Panc1 (cell line): Measurements from ENCODE around the gene ICE2.

Experiments used
- CTCF ChIP-seq: fragments of 450-650 bp; IDR thresholded peaks from 2 replicates; pipeline ENCODE4 v1.5.1; 2017; ENCODE audit warnings: mild to moderate bottlenecking
- POLR2AphosphoS5 ChIP-seq: IDR thresholded peaks from 2 replicates; pipeline ENCODE4 v1.6.1; 2012; ENCODE audit warnings: mild to moderate bottlenecking, low read depth, low read length, moderate library complexity
- REST ChIP-seq, 2 experiments: IDR thresholded peaks; 2 replicates each; pipeline ENCODE4 v1.6.1; 2011 to 2012; ENCODE audit warnings: low read depth in 2 of 2, control low read depth in 1 of 2, low read length in 1 of 2, mild to moderate bottlenecking in 1 of 2, moderate library complexity in 1 of 2; ENCODE audit not compliant: insufficient read depth in 1 of 2
- SIN3A ChIP-seq: IDR thresholded peaks from 2 replicates; pipeline ENCODE4 v1.6.1; 2012; ENCODE audit warnings: low read depth, mild to moderate bottlenecking, low read length, moderate library complexity, borderline replicate concordance; ENCODE audit not compliant: insufficient read depth
- TCF7L2 ChIP-seq: IDR thresholded peaks from 2 replicates; pipeline ENCODE4 v1.6.1; 2011; ENCODE audit warnings: mild to moderate bottlenecking, low read depth, low read length, inconsistent platforms

GRCh38 chr15:60375306-60375705 is 103.6 kb downstream of the ICE2 start:
- TF ChIP-seq REST (IDR thresholded peaks at IDR 0.05; ENCODE audit: insufficient read depth in 1 of 2, low read depth in 2 of 2, low read length in 1 of 2) (no peak), CTCF (no peak), POLR2AphosphoS5 (no peak; the same call in 1 of the 2 replicates), TCF7L2 (no peak), SIN3A (no peak)
